Memory B cell (primary cell): ENCODE measurements around the gene HIVEP1.

ENCODE experiments used
- ATAC-seq: fragments of 150-1000 bp; cut with Tn5 transposase; 2 replicates; pipeline ENCODE4 v1.10.0; 2021; ENCODE audit warnings: low read depth, mild to moderate bottlenecking, moderate library complexity
- DNase-seq, 2 donors: peaks; one replicate each; pipeline ENCODE4 v3.0.0; 2022; ENCODE audit warnings: low spot score in 2 of 2
- H3K27ac Mint-ChIP-seq: one replicate; pipeline ENCODE4 v1.8.0; 2022; ENCODE audit warnings: mild to moderate bottlenecking, moderate library complexity, mixed read lengths
- H3K27me3 Mint-ChIP-seq: one replicate; pipeline ENCODE4 v1.8.0; 2022; ENCODE audit warnings: mixed read lengths
- H3K36me3 Mint-ChIP-seq: one replicate; pipeline ENCODE4 v1.8.0; 2022; ENCODE audit warnings: mild to moderate bottlenecking, mixed read lengths
- H3K4me1 Mint-ChIP-seq: one replicate; pipeline ENCODE4 v1.8.0; 2022; ENCODE audit warnings: mixed read lengths
- H3K4me3 Mint-ChIP-seq: one replicate; pipeline ENCODE4 v1.8.0; 2022; ENCODE audit warnings: mild to moderate bottlenecking, moderate library complexity, mixed read lengths
- H3K9me3 Mint-ChIP-seq: one replicate; pipeline ENCODE4 v1.8.0; 2022; ENCODE audit warnings: mixed read lengths

Gene HIVEP1

DNA sequence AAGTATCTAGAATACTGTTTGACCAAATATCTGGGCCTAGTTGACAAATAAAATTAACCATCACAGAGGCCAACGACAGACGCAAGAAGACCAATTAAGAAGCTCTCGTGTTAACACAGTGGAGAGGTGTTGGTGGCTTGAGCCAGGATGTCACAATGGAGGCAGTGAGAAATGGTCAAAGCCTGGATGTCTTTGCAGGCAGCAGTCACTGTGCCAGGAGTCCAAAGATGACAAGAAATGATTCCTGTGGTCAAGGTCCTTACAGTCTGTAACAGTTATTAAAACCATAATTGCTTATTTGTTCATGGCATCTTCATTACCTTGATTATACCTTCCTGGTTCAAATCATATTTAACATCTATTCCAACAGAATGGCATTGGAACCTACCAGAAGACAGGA, 186.7 kb downstream of the HIVEP1 start:
- H3K4me3 Mint-ChIP-seq, result no peak overlapping the region

DNA sequence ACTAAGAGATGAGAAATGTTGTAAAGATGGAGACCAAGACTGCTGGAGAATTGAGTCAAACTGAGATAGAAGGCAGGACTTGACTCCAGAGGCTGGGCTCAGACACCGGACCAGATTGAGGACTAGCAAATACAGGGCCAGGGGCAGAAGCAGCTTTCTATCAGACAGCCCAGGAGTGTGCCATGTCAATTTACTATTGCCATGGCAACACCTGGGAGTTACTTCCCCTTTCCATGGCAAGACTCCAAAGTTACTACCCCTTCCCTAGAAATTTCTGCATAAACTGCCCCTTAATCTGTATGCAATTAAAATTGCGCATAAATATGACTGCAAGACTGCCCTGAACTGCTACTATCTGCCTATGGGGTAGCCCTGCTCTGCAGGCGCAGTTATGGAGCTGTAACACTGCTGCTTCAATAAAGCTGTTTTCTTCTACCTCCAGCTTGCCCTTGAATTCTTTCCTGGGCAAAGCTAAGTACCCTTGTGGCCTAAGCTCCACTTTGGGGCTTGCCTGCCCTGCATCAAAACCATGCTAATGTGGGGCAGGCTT, 188.0 kb downstream of the HIVEP1 start:
- no peak for ATAC-seq
- Mint-ChIP-seq H3K4me1 (peaks cover 4% of the 10 kb centered on the region), H3K4me3 (no peak overlapping the region)

More for the DNA sequence above, 186.7 kb downstream of the HIVEP1 start:
- no peak overlapping the region for H3K27ac Mint-ChIP-seq
- no peaks in the 10 kb centered on the region for H3K27me3 Mint-ChIP-seq
- no peak for DNase-seq
- H3K4me1 Mint-ChIP-seq, result peaks cover 4% of the 10 kb centered on the region
- ATAC-seq, result no peak
- no peaks in the 10 kb centered on the region for H3K36me3 Mint-ChIP-seq
- H3K9me3 Mint-ChIP-seq, result no peaks in the 10 kb centered on the region

DNA sequence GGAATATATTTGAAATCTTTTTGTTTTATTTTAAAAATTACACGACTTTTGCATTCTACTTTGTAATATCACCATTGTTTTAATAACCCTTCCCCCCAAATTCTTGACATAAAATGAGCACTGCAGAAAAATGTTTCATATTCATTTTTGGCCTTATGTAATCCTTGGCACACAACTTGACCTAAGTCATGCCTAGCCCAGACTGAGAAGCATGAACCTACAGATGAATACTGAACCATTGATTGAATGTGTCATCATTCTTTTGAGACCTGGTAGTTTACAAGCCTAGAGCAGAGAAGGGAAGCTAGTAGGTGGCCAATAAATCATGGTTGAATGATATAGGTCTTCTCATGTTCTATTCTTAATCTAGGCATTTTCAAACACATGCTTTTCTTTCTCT, 188.6 kb downstream of the HIVEP1 start:
- Mint-ChIP-seq H3K27me3 (no peaks in the 10 kb centered on the region), H3K36me3 (no peaks in the 10 kb centered on the region), H3K9me3 (no peaks in the 10 kb centered on the region), H3K27ac (no peak overlapping the region), H3K4me1 (peaks cover 4% of the 10 kb centered on the region), H3K4me3 (no peak overlapping the region)
- DNase-seq (no peak), ATAC-seq (no peak)

More for the DNA sequence above, 188.0 kb downstream of the HIVEP1 start:
- no peak overlapping the region for H3K27ac Mint-ChIP-seq
- no peaks in the 10 kb centered on the region for H3K9me3 Mint-ChIP-seq
- H3K27me3 Mint-ChIP-seq, result no peaks in the 10 kb centered on the region
- no peak for DNase-seq
- no peaks in the 10 kb centered on the region for H3K36me3 Mint-ChIP-seq

DNA sequence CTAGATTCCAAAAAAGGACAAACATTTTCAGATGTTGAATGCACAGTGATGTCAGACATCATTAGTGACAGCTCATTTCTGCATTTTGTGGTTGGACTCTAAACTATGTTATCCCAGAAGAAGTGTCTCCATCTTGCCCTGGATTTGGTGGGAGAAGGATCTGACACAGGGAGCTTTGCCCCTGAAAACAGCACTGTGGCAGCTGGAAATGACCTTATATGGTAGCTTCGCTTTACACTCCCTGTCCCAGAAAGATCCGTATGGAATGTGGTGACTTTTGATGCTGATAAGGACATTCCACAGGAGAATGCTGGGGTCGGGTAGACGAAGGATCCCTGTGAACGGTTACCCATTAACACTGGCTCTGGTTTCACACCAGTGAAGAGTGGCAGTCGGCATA, 190.9 kb downstream of the HIVEP1 start:
- Mint-ChIP-seq H3K4me1 (peaks cover 4% of the 10 kb centered on the region), H3K4me3 (no peak overlapping the region), H3K27me3 (no peaks in the 10 kb centered on the region), H3K27ac (no peak overlapping the region), H3K9me3 (no peaks in the 10 kb centered on the region), H3K36me3 (no peaks in the 10 kb centered on the region)
- ATAC-seq (no peak), DNase-seq (no peak)

DNA sequence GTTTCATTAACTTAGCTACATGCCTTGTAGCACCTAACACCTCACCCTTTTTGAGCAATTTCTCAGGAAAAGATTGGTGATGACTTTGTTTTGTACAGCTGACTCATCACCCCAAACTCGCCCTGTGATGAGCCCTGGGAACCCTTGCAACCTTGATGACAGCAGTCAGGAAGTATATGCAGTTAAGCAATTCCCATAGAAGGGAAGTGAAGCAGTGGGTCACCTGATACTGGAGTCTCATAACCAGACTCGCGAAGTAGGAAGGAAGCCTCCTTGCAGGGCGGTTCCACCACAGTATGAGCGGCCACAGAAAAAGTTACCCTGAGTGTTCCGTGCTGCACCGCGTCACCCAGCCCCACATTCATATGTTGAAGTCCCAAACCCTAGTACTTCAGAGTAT, 196.1 kb downstream of the HIVEP1 start:
- no peaks in the 10 kb centered on the region for H3K9me3 Mint-ChIP-seq
- H3K27ac Mint-ChIP-seq, result no peak overlapping the region
- no peaks in the 10 kb centered on the region for H3K27me3 Mint-ChIP-seq
- ATAC-seq (no peak), DNase-seq (no peak)
- H3K4me1 Mint-ChIP-seq, result peaks cover 4% of the 10 kb centered on the region
- H3K4me3 Mint-ChIP-seq, result no peak overlapping the region
- peaks cover 2% of the 10 kb centered on the region for H3K36me3 Mint-ChIP-seq

DNA sequence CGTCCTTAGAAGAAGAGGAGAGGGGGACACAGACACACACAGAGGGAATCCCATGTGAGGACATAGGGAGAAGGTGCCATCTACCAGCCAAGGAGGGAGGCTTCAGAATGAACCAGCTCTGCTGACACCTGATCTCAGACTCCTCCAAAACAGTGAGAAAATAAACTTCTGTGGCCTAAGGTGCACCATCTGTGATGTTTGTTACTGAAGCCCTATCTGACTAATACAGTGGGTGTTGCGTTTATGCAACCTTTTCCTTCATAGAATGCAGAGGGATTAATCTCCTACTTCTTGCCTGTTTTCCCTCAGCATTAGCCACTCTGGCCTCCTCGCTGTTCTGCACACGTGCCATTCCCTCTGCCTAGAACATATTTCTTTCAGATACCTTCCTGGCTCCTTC, 196.6 kb downstream of the HIVEP1 start:
- DNase-seq, result no peak
- no peaks in the 10 kb centered on the region for H3K9me3 Mint-ChIP-seq
- no peak for ATAC-seq

More for the DNA sequence above, 196.6 kb downstream of the HIVEP1 start:
- no peaks in the 10 kb centered on the region for H3K27me3 Mint-ChIP-seq
- peaks cover 2% of the 10 kb centered on the region for H3K4me1 Mint-ChIP-seq
- no peak overlapping the region for H3K27ac Mint-ChIP-seq
- no peak overlapping the region for H3K4me3 Mint-ChIP-seq
- peaks cover 2% of the 10 kb centered on the region for H3K36me3 Mint-ChIP-seq
